ENCODE data around the gene LBHD2. TPM values are rescaled to one million over a fixed set of nuclear protein-coding genes. Genes with fewer than 3 reads are reported as not detected.
A peak's percentile ranks its signal among the peaks of the same experiment; 100 is the strongest.

The LBHD2 gene
- total RNA-seq, 2 experiments from 2014 or later: not detected

- Mint-ChIP-seq H3K27ac (no peak overlapping the region), H3K9me3 (no peaks in the 10 kb centered on the region), H3K36me3 (ENCODE audit: low read depth) (no peaks in the 10 kb centered on the region), H3K27me3 (ENCODE audit: low read depth) (peaks cover 34% of the 10 kb centered on the region), H3K4me1 (ENCODE audit: low read depth) (peaks cover 11% of the 10 kb centered on the region), H3K4me3 (no peak overlapping the region)
- CTCF ChIA-PET: interaction anchor here (0.6 to 3.9 kb wide), 41 partner anchors 9 to 836 kb away, joined by 3 to 46 read pairs (median 5); partner anchors contain the start of genes CDC42BPB, EXOC3L4 and LBHD2
- DNase-seq: no peak
- intact Hi-C loops (cut with micrococcal nuclease): no loop called here
These were observed 20.3 kb downstream of the LBHD2 start for GRCh38 chr14:103104389-103104653.

GRCh38 chr14:103104654-103105452 is 20.8 kb downstream of the LBHD2 start:
- H3K36me3 Mint-ChIP-seq (ENCODE audit: low read depth): no peaks in the 10 kb centered on the region
- H3K4me3 Mint-ChIP-seq: no peak overlapping the region

GRCh38 chr14:103105580-103106150 is 21.7 kb downstream of the LBHD2 start:
- Mint-ChIP-seq H3K36me3 (ENCODE audit: low read depth) (no peaks in the 10 kb centered on the region), H3K4me1 (ENCODE audit: low read depth) (peaks cover 11% of the 10 kb centered on the region), H3K27ac (no peak overlapping the region), H3K27me3 (ENCODE audit: low read depth) (peaks cover 31% of the 10 kb centered on the region), H3K9me3 (no peaks in the 10 kb centered on the region), H3K4me3 (no peak overlapping the region)
- DNase-seq: peak; percentile 50
- CTCF ChIA-PET: interaction anchor here (0.6 to 3.9 kb wide), 45 partner anchors 10 to 624 kb away, joined by 3 to 46 read pairs (median 5); partner anchors contain the start of genes CDC42BPB, EXOC3L4, LBHD2 and TNFAIP2
- intact Hi-C loops (cut with micrococcal nuclease): loop anchor here (1.0 kb wide), 4 partner anchors 30 to 187 kb away; no protein-coding TSS in a partner anchor

More at GRCh38 chr14:103104654-103105452, 20.8 kb downstream of the LBHD2 start:
- Mint-ChIP-seq H3K27ac (no peak overlapping the region), H3K9me3 (no peaks in the 10 kb centered on the region), H3K4me1 (ENCODE audit: low read depth) (peaks cover 11% of the 10 kb centered on the region), H3K27me3 (ENCODE audit: low read depth) (peaks cover 34% of the 10 kb centered on the region)
- DNase-seq: peak; percentile 71
- intact Hi-C loops (cut with micrococcal nuclease): loop anchor here (1.0 kb wide), 4 partner anchors 30 to 187 kb away; no protein-coding TSS in a partner anchor
- CTCF ChIA-PET: interaction anchor here (0.6 to 3.9 kb wide), 54 partner anchors 10 to 837 kb away, joined by 3 to 46 read pairs (median 4); partner anchors contain the start of genes CDC42BPB, EXOC3L4 and LBHD2

- H3K9me3 Mint-ChIP-seq: no peaks in the 10 kb centered on the region
- peaks cover 11% of the 10 kb centered on the region for H3K4me1 Mint-ChIP-seq (ENCODE audit: low read depth)
- CTCF ChIA-PET: interaction anchor here (1.1 to 3.9 kb wide), 4 partner anchors 8 to 184 kb away, joined by 3 to 46 read pairs (median 14); no protein-coding TSS in a partner anchor
These were observed 23.4 kb downstream of the LBHD2 start for GRCh38 chr14:103107455-103107854.

GRCh38 chr14:103107941-103108748 is 24.1 kb downstream of the LBHD2 start:
- peaks cover 18% of the 10 kb centered on the region for H3K27me3 Mint-ChIP-seq (ENCODE audit: low read depth)
- H3K36me3 Mint-ChIP-seq (ENCODE audit: low read depth): no peaks in the 10 kb centered on the region
- H3K27ac Mint-ChIP-seq: no peak overlapping the region
- no peak overlapping the region for H3K4me3 Mint-ChIP-seq
- no peak for DNase-seq
- intact Hi-C loops (cut with micrococcal nuclease): no loop called here
- CTCF ChIA-PET: no interaction called here
- H3K9me3 Mint-ChIP-seq: no peaks in the 10 kb centered on the region
- H3K4me1 Mint-ChIP-seq (ENCODE audit: low read depth): peaks cover 11% of the 10 kb centered on the region

More at GRCh38 chr14:103107455-103107854, 23.4 kb downstream of the LBHD2 start:
- intact Hi-C loops (cut with micrococcal nuclease): no loop called here
- no peak for DNase-seq
- H3K4me3 Mint-ChIP-seq: no peak overlapping the region
- H3K27ac Mint-ChIP-seq: no peak overlapping the region
- H3K27me3 Mint-ChIP-seq (ENCODE audit: low read depth): peaks cover 22% of the 10 kb centered on the region
- no peaks in the 10 kb centered on the region for H3K36me3 Mint-ChIP-seq (ENCODE audit: low read depth)

GRCh38 chr14:103108749-103109207 is 24.8 kb downstream of the LBHD2 start:
- intact Hi-C loops (cut with micrococcal nuclease): no loop called here
- no peak overlapping the region for H3K4me3 Mint-ChIP-seq
- no peak overlapping the region for H3K27ac Mint-ChIP-seq
- CTCF ChIA-PET: no interaction called here
- no peaks in the 10 kb centered on the region for H3K9me3 Mint-ChIP-seq
- no peaks in the 10 kb centered on the region for H3K36me3 Mint-ChIP-seq (ENCODE audit: low read depth)
- H3K4me1 Mint-ChIP-seq (ENCODE audit: low read depth): peaks cover 8% of the 10 kb centered on the region
- DNase-seq: peak; percentile 78
- H3K27me3 Mint-ChIP-seq (ENCODE audit: low read depth): peaks cover 12% of the 10 kb centered on the region

GRCh38 chr14:103109535-103110441 is 25.8 kb downstream of the LBHD2 start:
- intact Hi-C loops (cut with micrococcal nuclease): no loop called here
- no peaks in the 10 kb centered on the region for H3K36me3 Mint-ChIP-seq (ENCODE audit: low read depth)
- peaks cover 8% of the 10 kb centered on the region for H3K4me1 Mint-ChIP-seq (ENCODE audit: low read depth)
- peaks cover 10% of the 10 kb centered on the region for H3K27me3 Mint-ChIP-seq (ENCODE audit: low read depth)
- H3K9me3 Mint-ChIP-seq: no peaks in the 10 kb centered on the region
- CTCF ChIA-PET: no interaction called here
- H3K4me3 Mint-ChIP-seq: no peak overlapping the region
- H3K27ac Mint-ChIP-seq: no peak overlapping the region
- DNase-seq: no peak

GRCh38 chr14:103110681-103111231 is 26.7 kb downstream of the LBHD2 start:
- no peak overlapping the region for H3K27ac Mint-ChIP-seq
- H3K4me3 Mint-ChIP-seq: no peak overlapping the region
- H3K27me3 Mint-ChIP-seq (ENCODE audit: low read depth): peaks cover 3% of the 10 kb centered on the region
- H3K9me3 Mint-ChIP-seq: no peaks in the 10 kb centered on the region
- H3K4me1 Mint-ChIP-seq (ENCODE audit: low read depth): peaks cover 6% of the 10 kb centered on the region
- CTCF ChIA-PET: no interaction called here
- no peaks in the 10 kb centered on the region for H3K36me3 Mint-ChIP-seq (ENCODE audit: low read depth)
- intact Hi-C loops (cut with micrococcal nuclease): no loop called here
- DNase-seq: no peak

- H3K36me3 Mint-ChIP-seq (ENCODE audit: low read depth): no peaks in the 10 kb centered on the region
- no peak overlapping the region for H3K4me3 Mint-ChIP-seq
- no peak for DNase-seq
- H3K27me3 Mint-ChIP-seq (ENCODE audit: low read depth): peaks cover 3% of the 10 kb centered on the region
- no peak overlapping the region for H3K27ac Mint-ChIP-seq
- no peaks in the 10 kb centered on the region for H3K9me3 Mint-ChIP-seq
- H3K4me1 Mint-ChIP-seq (ENCODE audit: low read depth): peaks cover 6% of the 10 kb centered on the region
- intact Hi-C loops (cut with micrococcal nuclease): no loop called here
- CTCF ChIA-PET: no interaction called here
These were observed 27.3 kb downstream of the LBHD2 start for GRCh38 chr14:103111232-103111868.

GRCh38 chr14:103112400-103113243 is 28.6 kb downstream of the LBHD2 start:
- no peak overlapping the region for H3K4me3 Mint-ChIP-seq
- intact Hi-C loops (cut with micrococcal nuclease): no loop called here
- H3K9me3 Mint-ChIP-seq: no peaks in the 10 kb centered on the region
- DNase-seq: no peak
- CTCF ChIA-PET: no interaction called here
- no peaks in the 10 kb centered on the region for H3K36me3 Mint-ChIP-seq (ENCODE audit: low read depth)
- peaks cover 3% of the 10 kb centered on the region for H3K27me3 Mint-ChIP-seq (ENCODE audit: low read depth)
- peaks cover 6% of the 10 kb centered on the region for H3K4me1 Mint-ChIP-seq (ENCODE audit: low read depth)
- no peak overlapping the region for H3K27ac Mint-ChIP-seq

Data from activated naive CD4-positive, alpha-beta T cell treated with anti-CD3 and anti-CD28 coated beads for 36 hours (primary cell).